ENCODE measurements around the gene DHRS4L2. TPM values are rescaled to one million over a fixed set of nuclear protein-coding genes. Genes with fewer than 3 reads are reported as not detected.
"Not testable (repeated sequence)": the region's sequence is repeated elsewhere in the genome, so short reads cannot be mapped to it uniquely, and the experiment has no call there.

Gene DHRS4L2
- total RNA-seq = 10 to 100 TPM; 30.7 to 56.1 (median 45.9) TPM
- long read RNA-seq, donor 1, transcript DHRS4L2-202 (5 exons, 1,117 nt) = major isoform, 6 of 22 reads
- long read RNA-seq, donor 1, partial matches to known transcripts = 4 of 22 reads
- long read RNA-seq, donor 1, other reads (novel, unspliced or antisense) = 8 of 22 reads
- long read RNA-seq, donor 2, transcript DHRS4L2-202 (5 exons, 1,117 nt) = major isoform, 20 of 54 reads
- long read RNA-seq, donor 2, transcript DHRS4L2-201 (8 exons, 1,370 nt) = minor isoform, 15 of 54 reads
- long read RNA-seq, donor 2, partial matches to known transcripts = 6 of 54 reads
- long read RNA-seq, donor 2, other reads (novel, unspliced or antisense) = 13 of 54 reads

DNA sequence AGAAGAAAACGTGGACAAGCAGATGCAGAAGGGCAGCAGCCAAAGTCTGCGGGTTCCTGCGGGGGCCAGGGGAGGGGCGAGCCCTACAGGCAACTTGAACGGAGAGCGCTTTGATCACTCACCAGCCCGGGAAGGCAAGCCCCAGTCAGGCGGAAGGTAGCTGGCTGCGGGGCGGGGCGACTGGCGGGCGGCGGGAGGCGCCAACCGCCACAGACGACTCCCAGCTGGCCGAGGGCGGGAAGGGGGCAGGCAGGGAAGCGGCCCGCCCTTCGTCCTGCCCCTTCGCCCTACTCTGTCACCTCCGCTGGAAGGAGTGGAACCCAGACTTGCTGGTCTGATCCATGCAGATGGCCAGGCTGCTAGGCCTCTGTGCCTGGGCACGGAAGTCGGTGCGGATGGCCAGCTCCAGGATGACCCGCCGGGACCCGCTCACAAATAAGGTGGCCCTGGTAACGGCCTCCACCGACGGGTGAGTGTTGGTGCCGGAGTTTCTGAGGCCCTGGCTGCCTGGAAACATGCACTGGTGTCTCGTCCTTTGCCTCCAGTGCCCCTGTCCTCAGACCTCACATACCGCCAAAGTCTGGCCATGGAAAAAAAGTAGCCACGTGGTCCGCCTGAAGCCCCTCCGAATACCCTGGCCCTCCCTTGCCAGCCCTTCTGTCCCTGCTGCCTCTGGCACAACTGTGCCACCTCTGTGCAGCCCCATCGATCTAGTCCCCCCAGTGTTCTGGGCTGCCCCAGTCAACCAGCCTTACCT lies at the start of gene DHRS4L2:
Gene DHRS4L2, plus strand, starts transcription at position 323 of the 757 bp plus-strand sequence. Its CDS starts 19 bp downstream, at position 342.
- H3K9me3 ChIP-seq; intact Hi-C loops (cut with DNase I, micrococcal nuclease); H3K36me3 ChIP-seq (ENCODE audit: low read depth); H3K4me3 ChIP-seq: not testable (repeated sequence)
- peak; percentile 93 for ATAC-seq
- peaks cover 40% of the 10 kb centered on the region for H3K4me1 ChIP-seq (ENCODE audit: low read depth)
- peak; percentile 91 to 96 (median 93) for DNase-seq

DNA sequence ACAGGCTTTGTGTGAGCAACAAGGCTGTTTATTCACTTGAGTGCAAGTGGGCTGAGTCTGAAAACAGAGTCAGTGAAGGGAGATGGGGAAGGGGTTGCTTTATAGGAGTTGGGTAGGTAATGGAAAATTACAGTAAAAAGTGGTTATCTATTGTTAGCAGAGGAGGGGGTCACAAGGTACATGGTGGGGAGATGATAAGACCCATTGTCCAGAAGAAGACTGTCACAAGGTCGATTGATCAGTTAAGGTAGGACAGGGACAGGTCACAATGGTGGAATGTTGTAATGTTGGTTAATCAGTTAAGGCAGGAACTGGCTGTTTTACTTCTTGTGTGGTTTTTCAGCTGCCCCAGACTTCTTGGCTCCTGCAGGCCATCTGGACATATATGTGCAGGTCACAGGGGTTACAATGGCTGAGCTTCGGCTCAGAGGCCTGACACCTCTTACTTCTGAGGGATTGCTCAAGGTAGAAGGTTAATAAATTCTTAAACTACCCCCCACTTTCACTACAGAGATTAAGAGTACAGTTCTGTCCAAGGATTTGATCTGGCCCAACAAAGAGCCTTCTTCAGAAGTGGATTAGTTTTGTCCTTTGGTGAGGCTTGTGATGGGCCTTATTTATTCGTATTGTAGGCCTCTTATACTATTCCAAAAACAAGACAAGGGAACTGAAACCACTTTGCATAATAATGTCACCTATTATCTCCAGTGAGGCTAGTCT lies 49.0 kb upstream of the DHRS4L2 start:
- ATAC-seq = no peak
- Histone ChIP-seq H3K9me3 (no peaks in the 10 kb centered on the region), H3K4me1 (ENCODE audit: low read depth) (no peaks in the 10 kb centered on the region), H3K4me3 (no peak overlapping the region), H3K36me3 (ENCODE audit: low read depth) (no peaks in the 10 kb centered on the region)
- TF ChIP-seq, protein P1, sequence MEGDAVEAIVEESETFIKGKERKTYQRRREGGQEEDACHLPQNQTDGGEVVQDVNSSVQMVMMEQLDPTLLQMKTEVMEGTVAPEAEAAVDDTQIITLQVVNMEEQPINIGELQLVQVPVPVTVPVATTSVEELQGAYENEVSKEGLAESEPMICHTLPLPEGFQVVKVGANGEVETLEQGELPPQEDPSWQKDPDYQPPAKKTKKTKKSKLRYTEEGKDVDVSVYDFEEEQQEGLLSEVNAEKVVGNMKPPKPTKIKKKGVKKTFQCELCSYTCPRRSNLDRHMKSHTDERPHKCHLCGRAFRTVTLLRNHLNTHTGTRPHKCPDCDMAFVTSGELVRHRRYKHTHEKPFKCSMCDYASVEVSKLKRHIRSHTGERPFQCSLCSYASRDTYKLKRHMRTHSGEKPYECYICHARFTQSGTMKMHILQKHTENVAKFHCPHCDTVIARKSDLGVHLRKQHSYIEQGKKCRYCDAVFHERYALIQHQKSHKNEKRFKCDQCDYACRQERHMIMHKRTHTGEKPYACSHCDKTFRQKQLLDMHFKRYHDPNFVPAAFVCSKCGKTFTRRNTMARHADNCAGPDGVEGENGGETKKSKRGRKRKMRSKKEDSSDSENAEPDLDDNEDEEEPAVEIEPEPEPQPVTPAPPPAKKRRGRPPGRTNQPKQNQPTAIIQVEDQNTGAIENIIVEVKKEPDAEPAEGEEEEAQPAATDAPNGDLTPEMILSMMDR (IDR thresholded peaks at IDR 0.05) = no peak
- intact Hi-C loops (cut with DNase I, micrococcal nuclease) = no loop called here
- no peak for DNase-seq

DNA sequence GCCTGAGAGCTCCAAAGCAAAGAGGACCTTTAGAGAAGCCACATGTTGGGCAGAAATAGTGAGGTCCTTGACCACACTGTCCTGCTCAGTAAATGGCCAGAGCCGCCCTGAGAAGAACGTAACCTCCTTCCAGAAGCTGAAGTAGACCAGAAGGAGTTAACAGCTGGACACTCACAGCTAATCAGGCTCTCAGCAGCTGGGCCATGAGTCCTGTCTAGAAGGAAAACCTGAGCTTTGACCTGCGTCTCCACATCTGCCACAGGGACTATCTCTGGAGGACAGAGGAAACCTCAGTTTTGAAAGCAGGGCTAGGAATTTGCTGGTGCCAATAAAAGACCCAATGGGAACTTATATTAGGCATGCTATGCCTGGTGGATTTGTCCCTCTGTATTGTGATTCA lies 47.5 kb upstream of the DHRS4L2 start:
- intact Hi-C loops (cut with DNase I, micrococcal nuclease) = no loop called here
- H3K9me3 ChIP-seq = no peaks in the 10 kb centered on the region

DNA sequence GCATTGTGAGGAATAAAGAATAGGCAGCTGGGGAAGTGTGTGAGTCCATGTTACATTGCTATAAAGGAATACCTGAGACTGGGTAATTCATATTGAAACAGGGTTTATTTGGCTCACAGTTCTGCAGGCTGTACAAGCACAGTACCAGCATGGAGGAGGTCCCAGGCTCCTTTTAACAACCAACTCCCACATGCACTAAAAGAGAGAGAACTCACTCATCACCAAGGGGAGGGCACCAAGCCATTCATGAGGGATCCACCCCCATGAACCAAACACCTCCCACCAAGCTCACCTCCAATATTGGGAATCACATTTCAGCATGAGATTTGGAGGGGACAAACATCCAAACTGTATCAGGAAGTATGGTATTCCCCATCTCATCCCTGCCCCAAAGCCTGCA lies 47.1 kb upstream of the DHRS4L2 start:
- H3K36me3 ChIP-seq (ENCODE audit: low read depth) = no peaks in the 10 kb centered on the region
- TF ChIP-seq, protein P1 (IDR thresholded peaks at IDR 0.05) = no peak
- no peaks in the 10 kb centered on the region for H3K4me1 ChIP-seq (ENCODE audit: low read depth)
- no peak overlapping the region for H3K4me3 ChIP-seq
- no peaks in the 10 kb centered on the region for H3K9me3 ChIP-seq
- no peak for ATAC-seq
- intact Hi-C loops (cut with DNase I, micrococcal nuclease) = no loop called here
- no peak for DNase-seq

More for the DNA sequence above, 47.5 kb upstream of the DHRS4L2 start:
- ATAC-seq (no peak), DNase-seq (no peak)
- H3K4me3 ChIP-seq = no peak overlapping the region
- TF ChIP-seq, protein P1 (IDR thresholded peaks at IDR 0.05) = no peak
- no peaks in the 10 kb centered on the region for H3K36me3 ChIP-seq (ENCODE audit: low read depth)
- H3K4me1 ChIP-seq (ENCODE audit: low read depth) = no peaks in the 10 kb centered on the region

DNA sequence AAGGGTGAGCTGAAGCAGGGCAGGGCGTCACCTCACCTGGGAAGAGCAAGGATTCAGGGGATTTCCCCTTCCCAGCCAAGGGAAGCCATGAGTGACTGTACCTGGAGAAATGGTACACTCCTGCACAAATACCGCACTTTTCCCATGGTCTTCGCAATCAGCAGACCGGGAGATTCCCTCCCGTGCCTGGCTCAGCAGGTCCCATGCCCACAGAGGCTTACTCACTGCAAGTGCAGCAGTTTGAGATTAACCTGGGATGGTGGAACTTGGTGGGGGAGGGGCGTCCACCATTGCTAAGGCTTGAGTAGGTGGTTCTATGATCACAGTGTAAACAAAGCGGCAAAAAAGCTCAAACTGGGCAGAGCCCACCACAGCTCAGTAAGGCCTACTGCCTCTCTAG lies 46.1 kb upstream of the DHRS4L2 start:
- H3K4me3 ChIP-seq = no peak overlapping the region
- TF ChIP-seq, protein P1 (IDR thresholded peaks at IDR 0.05) = no peak
- intact Hi-C loops (cut with DNase I, micrococcal nuclease) = no loop called here
- no peaks in the 10 kb centered on the region for H3K9me3 ChIP-seq
- DNase-seq = no peak
- no peak for ATAC-seq
- no peaks in the 10 kb centered on the region for H3K36me3 ChIP-seq (ENCODE audit: low read depth)
- no peaks in the 10 kb centered on the region for H3K4me1 ChIP-seq (ENCODE audit: low read depth)

DNA sequence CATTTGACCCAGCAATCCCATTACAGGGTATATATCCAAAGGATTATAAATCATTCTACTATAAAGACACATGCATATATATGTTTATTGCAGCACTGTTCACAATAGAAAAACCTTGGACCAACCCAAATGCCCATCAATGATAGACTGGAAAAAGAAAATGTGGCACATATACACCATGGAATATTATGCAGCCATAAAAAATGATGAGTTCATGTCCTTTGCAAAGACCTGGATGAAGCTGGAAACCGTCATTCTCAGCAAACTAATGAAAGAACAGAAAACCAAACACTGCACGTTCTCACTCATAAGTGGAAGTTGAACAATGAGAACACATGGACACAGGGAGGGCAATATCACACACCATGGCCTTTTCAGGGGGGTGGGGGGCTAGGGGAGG lies 39.7 kb upstream of the DHRS4L2 start:
- ATAC-seq; H3K4me1 ChIP-seq (ENCODE audit: low read depth); H3K4me3 ChIP-seq; intact Hi-C loops (cut with DNase I, micrococcal nuclease); DNase-seq; H3K9me3 ChIP-seq; H3K36me3 ChIP-seq (ENCODE audit: low read depth): not testable (repeated sequence)

Measured in mucosa of descending colon (tissue), 3 donors.